ENCODE data around the gene TM9SF1.
A peak's percentile ranks its signal among the peaks of the same experiment; 100 is the strongest.

TM9SF1 gene, protein sequence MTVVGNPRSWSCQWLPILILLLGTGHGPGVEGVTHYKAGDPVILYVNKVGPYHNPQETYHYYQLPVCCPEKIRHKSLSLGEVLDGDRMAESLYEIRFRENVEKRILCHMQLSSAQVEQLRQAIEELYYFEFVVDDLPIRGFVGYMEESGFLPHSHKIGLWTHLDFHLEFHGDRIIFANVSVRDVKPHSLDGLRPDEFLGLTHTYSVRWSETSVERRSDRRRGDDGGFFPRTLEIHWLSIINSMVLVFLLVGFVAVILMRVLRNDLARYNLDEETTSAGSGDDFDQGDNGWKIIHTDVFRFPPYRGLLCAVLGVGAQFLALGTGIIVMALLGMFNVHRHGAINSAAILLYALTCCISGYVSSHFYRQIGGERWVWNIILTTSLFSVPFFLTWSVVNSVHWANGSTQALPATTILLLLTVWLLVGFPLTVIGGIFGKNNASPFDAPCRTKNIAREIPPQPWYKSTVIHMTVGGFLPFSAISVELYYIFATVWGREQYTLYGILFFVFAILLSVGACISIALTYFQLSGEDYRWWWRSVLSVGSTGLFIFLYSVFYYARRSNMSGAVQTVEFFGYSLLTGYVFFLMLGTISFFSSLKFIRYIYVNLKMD

DNA sequence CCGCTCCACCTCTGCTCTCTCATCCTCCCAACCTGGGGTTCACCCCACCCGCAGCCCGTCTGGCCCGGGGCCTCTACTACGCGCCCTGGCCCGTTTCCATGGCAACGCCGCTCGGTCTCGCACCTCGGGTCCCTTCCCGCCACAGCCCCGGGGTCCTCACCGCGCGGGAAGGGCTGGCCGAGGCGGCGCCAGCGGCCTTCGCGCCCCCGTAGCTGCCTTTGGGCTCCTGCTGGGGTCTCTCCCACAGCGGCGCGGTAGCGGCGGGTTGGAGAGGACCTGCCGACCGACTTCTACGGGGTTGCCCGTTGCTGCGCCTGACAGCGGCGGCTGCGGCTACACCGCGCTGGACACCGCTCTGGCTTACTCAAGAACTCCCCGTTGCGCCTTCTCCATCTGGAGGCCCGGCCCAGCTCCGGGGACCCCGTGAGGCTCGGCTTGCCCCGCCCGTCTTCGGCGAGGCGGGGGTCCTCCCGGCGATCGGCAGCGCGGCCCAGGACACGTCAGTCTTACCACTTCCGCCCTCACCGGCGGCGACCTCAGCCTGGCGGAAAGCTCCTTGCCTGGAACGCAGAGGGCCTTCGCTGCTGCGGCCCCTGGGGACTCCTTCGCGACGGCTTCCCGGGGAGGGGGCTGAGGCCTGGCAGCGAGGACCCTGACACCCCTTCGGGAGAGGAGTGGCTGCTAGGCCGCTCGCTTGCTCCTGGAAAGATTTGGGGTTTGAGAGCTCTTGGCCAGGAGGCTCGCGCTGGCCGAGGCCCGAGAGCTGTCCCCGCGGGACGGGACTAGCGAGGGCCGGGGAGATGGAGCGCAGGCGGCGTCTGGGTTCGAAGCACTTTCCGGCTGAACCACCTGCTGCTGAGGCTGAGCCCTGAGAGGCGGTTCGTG lies at the start of gene TM9SF1:
Gene TM9SF1 (minus strand): TSS at position 256 of the 885 bp plus-strand sequence. CDS start 422 bp downstream, outside the sequence.
- peak; percentile 72 to 82 for DNase-seq

DNA sequence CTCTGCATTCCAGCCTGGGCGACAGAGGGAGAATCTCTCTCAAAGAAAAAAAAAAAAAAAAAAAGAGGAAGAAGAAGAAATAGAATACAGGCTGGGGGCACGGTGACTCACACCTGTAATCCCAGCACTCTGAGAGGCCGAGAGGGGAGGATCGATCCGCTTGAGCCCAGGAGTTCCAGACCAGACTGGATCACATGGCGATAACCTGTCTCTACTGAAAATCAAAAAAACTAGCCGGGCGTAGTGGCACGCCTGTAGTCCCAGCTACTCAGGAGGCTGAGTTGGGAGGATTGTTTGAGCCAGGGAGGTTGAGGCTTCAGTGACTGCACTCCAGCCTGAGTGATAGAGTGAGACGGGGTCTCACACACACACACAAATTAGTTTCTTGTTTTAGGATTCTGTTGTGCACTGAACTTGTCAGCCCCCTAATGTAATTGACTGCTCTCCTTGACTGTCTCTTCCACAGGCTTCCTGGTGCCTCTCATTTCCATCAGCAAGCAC lies 48.1 kb upstream of the TM9SF1 start:
- no peak for DNase-seq

DNA sequence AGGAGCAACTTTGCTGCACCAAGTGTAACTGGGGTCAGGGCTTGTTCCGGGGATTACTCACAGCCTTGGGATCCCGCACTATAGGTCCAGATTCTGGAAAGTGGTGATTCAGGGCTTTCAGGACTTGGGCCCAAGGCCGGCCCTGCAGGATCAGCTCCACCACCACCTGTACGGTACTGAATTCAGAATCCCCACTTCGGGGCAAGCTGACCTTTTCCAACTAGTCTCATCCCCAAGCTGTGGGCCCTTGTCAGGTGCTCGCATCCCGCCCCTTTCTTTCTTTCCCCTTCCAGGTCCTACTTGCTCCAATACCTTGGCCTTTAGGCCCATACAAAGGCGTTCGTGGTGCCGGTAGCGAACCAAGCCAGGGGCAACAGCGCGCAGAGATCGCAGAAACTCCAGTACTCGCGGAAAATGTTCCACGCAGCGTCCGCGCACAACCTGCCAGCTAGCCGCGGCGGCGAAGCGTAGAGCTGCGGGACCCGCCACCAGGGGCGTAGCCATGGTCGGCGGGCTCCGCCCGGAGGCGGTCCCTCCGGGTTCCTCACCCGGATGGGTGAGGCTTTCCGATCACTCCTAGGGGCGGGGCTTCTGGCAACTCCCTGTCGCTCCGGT lies 46.7 kb upstream of the TM9SF1 start:
- peak; percentile 91 to 92 for DNase-seq

DNA sequence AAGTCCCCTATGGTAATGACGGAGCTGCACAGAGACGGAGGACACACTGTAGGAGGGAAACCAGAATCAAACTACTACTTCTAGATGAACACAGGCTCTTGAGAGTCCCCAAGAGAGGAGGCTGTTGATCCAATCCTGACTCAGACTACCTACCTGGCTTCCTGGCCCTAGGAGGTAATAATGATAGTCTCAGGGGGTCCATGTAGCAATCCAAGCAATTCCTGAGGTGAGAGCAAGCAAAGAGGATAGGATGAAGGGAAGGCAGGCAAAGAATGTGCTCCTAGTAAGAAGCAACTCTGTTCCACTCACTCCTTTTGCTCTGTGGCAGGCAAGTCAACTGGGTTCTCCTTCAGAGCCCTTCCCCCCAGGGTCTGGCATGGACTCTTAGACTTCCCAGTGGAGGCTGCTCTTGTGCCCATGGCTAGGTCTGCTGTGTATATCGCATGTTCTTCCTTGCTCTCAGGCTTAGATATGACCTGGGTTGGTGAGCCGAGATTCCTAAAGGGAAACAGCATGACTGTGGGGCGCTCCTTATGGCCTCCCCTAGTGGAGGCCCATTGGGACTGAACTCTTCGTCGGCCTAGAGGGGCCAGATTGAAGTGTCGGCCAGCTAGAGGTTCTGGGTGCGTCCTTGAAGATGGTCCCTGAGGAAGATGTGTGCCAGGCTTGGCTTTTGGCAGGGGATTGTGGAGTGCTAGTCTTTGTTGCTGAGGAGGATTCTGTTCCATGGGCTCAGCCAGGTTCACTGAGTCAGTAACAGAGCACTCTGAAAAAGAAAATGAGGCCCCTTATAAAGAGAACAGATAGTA lies 45.1 kb upstream of the TM9SF1 start:
- DNase-seq, result no peak

DNA sequence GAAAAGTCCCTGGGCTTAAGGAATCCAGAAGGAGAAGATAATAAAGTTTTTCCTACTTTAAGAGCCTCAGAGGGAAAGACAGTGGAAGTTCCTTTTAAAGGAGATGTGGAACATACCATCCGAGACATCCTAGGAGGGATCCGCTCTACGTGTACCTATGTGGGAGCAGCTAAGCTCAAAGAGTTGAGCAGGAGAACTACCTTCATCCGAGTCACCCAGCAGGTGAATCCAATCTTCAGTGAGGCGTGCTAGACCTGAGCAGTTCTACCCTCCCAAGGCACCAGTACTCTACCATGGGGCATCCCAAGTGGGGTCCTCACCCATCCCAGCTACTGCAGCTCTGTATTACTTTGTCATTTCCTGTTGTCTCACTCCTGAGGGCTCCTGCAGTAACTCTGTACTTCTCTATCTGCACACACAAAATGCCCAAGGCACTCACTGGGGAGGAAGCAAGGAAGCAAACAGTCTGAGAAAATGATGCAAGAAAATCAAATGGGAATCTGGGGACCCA lies 43.3 kb upstream of the TM9SF1 start:
- no peak for DNase-seq

DNA sequence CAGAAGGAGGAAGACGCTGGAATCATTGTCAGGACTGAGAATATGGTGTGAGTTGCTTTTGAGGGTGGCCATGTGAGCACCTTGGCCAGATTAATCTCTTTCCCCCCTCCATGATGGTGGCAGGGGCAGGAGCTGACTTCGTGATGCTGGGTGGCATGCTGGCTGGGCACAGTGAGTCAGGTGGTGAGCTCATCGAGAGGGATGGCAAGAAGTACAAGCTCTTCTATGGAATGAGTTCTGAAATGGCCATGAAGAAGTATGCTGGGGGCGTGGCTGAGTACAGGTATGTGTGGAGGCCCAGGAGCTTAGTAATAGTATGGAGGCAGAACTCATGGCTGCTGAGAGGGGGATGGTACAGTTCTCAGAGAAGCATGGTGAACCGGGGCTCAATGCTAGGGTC lies 42.9 kb upstream of the TM9SF1 start:
- DNase-seq, result no peak

DNA sequence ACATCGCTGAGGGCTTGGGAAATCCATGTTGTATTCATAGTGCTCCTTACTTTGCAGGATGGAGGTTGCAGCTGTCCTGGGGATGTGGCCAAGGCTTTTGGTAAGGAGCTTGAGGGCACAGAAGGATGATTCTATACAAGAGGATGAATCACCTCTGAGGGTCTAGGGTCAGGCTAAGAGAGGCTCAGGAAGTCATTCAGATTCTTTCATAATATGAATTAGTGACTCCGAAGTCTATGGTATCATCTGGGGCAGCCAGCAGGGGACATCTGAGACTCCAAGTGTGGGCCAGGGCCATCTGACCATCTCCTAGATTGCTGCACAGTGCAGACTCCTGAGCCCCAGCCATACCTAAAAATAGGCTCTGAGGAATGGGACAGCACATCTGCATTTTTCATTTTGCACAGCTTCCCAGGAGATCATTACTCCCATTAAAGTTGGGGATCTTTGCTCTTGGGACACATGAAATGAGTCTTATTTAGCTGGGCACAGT lies 42.3 kb upstream of the TM9SF1 start:
- DNase-seq, result no peak

DNA sequence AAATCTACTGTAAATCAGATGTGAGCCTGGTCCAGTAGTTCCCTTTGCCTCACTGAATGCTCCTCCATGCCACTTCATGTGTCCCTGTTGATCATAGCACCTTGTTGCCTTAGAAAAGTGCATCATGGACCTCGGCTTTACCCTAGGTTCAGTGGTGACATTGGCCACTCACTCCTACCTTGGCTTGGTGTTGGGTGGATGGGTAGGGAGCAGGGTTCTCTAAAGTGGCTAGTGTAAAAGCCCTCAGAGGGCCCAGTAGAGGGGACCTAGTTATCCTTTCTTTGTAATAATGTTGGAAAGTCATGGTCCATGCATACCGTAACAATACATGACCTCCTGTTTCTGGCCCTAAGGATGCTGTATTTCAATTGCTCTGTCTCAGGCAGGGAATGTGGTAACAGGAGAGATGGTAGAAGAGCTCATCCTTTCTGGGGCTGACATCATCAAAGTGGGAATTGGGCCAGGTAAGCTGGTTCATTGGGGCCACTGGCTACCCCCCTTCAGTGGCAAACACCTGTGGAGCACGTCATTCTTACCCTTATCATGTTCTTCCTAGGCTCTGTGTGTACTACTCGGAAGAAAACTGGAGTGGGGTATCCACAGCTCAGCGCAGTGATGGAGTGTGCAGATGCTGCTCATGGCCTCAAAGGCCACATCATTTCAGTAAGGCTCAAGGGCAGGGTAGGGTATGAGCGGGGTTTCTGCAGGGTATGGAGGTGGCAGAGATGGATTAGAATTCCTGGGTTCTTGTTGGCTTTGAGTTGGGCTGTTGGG lies 41.6 kb upstream of the TM9SF1 start:
- no peak for DNase-seq

DNA sequence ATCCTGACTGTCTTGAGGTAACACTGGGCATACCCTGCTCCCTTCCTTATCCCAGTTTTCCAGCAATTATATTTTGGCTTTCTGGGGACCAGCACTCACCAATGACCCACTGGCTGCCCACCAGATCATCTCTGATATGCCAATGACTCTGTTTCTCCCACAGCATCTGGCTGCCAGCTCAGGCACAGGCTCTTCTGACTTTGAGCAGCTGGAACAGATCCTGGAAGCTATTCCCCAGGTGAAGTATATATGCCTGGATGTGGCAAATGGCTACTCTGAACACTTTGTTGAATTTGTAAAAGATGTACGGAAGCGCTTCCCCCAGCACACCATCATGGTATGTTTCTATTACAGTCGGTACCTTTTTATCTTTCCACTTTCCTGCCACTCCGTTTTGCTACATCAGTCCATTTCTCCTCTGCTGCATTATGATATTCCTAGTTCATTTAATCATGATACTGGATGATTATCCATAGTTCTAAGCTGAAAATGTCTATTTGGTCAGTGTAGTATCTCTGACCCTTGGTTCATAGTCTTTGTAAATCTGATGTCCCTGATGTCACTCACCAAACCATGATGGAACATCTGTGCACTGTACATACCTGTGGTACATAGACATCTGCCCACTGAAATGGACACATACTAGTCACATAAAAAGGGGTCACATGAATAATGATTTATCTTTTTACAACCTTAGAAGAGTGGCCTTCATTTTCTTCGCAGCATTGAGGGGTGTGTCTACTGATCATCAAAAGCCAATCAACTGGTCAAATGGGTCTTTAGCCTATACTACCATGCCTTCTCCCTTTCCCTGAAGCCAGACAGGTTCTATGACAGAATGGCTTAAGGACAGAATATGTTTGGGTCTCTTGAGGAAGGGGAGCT lies 40.8 kb upstream of the TM9SF1 start:
- DNase-seq, result no peak

DNA sequence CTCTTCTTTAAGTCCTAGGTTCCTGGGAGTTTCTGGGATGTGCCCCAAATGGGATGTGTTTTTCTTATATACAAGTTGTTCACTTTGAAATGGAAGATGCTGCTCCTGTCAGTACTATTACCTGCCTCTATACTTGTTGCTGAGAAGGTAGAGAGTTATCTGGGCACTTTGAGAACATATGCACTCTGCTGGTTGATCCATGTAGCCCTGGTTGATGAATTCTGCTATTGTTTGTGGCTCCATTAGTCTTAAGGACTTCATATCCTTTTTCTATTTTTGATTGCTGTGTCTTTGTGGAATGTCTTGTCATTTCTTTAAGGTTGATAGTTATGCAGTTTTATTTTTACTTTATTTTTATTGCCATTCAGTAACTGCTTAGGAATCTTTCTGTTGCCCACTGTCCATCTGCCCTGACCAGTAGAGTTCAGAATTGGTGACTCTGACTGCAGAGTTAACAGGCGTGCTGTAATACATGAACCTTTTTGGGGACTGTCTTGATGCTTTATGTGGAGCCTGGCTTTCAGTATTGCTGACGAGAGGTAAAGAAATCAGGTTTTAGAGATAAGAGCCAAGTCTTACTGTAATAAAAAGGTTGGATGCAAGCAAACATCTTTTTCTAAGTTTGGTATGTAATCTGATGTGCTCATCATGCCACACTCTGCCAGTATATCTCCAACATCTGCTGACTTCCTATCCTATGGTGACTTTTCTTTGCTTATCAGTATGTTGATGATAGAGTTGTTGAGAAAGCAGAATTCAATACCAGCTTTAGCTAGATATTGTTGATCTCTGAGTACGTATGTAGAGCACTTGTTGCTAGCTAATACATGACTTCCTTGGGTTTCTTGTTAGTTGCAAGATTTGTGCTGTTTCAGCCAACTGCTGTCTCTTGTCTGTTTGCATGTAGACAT lies 39.1 kb upstream of the TM9SF1 start:
- no peak for DNase-seq

DNA sequence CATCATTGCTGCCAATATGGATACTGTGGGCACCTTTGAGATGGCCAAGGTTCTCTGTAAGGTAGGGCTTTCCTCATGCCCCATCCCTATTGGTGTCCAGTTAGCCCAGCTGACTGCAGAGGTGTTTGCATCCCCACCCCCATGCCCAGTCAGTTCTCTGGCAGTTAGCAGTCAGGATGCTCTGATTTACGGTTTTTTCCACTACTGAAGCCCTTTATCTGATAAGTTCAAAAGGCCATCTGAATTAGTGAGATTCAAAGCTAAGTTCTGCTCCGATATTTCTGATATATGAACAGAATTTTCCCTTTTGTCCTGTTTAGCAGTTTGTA lies 38.3 kb upstream of the TM9SF1 start:
- DNase-seq, result no peak

DNA sequence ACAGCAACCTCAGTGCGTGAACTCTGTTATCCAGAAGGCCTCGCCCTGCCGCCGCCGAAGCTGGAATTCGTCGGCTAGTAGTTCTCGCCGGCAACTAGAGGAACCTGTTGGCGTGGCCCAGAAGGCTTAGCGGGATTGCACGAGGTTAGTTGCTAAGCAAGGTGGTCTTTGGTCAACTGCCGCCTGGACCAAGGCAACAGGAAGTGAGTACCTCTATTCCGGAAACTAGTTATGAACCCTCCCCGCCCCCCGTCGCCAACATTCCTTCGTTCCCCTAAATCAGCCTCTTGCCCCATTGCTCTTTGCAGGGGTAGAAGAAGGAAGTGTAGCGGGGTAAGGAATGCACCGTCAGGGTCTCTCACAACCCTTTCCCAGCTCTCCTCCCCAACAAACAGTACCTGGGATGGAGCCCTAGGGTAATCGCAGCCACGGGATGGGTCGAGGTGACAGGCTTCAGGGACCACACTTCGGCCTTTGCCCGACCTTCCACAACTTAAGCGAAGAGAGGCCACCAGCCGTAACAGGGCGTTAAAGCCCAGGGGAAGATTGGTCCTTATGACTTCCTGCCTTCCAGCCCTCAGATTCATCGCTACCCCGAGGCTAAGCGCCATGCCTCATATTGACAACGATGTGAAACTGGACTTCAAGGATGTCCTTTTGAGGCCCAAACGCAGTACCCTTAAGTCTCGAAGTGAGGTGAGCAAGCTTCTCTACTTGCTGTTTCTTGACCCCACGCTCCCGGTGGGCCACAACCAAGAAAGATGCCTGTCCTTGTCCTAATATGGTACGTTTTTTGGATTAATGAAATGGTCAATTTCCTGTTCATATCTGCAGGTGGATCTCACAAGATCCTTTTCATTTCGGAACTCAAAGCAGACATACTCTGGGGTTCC lies 37.6 kb upstream of the TM9SF1 start, which contains the start of gene GMPR2:
Gene GMPR2 (plus strand): TSS at position 285 of the 893 bp plus-strand sequence. CDS start 325 bp downstream, at position 610.
- no peak for DNase-seq

DNA sequence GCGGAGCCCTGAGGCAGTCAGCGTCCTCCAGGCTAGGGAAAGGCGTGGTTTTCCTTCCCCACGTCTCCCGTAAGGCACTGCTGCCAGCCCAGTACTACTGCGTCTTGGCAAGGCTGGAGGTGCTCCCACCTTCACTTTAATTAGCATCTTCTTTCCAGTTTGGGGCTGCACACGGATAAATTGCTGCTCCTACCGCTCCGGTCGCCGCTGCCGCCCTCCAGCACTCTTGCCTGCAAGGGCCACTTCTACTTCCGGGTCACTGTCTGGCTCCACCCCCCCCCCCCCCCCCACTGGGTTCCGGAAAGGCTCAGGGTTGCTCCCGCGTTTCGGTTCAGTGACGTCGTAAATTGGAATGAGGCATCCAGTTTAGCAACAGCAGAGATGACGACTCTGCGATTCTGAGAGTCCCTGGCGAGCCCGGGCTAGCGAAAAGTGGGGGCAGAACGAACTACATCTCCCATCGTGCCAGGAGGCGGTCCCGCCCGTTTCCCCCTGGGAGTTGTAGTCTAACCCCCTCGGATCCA lies 36.9 kb upstream of the TM9SF1 start, which contains the start of gene NEDD8:
Gene NEDD8 (minus strand): TSS at position 247 of the 524 bp plus-strand sequence. CDS start 100 bp downstream, at position 147.
- DNase-seq, result peak; percentile 79 to 87

DNA sequence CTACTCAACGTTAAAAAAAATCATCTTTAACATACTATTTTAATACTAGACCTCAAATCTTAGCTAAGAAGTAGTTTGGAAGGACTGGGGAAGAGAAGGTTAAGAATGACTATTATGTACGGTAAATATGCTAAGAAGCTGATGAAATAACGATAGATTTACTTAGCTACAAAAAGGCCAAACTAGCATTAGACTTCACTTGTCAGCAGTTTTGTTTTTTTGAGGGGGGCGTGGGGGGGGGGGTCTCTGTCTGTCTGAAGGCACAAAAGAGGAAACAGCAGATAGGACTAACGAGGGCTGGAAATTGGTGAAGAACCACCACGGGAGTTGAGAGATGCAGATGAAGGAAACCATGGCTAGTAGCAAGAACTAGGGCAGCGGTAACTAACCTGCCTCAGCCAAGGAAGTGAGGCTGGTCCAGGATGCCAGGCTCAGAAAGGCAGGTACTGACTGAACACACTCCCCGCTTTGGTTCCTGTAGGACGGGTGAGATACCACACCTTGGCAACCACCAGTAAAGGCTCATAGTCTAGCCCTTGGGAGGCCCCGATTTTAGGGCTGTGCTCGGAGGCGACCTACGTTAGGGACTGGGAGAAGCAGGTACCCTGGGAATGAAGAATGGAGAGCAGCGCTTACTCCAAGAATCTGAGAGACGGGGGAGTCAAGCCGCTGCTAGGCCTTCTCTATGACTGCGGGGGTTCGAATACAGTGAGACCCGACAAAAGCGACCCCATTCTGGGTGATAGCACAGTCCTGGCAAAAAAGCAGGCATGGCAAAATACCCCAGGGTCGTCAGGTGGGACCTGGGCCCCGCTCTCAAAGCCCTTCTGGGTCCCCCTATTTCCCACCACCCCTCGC lies 36.3 kb upstream of the TM9SF1 start:
- DNase-seq, result no peak

DNA sequence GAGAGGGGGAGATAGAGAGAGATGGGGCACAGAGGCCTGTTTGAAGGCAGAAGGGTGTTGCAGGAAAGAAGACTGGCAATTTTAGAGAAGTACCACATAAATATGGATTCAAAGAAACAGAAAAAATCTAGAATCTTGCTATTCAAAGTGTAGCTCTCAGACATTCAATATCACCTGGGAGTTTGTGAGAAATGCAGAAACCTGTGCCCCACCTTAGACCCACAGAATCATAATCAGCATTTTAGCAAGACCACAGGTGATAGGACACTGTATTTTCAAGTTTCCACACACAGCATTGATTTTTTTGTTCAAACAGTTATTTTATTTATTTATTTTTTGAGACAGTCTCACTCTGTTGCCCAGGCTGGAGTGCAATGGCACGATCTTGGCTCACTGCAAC lies 33.7 kb upstream of the TM9SF1 start:
- no peak for DNase-seq

DNA sequence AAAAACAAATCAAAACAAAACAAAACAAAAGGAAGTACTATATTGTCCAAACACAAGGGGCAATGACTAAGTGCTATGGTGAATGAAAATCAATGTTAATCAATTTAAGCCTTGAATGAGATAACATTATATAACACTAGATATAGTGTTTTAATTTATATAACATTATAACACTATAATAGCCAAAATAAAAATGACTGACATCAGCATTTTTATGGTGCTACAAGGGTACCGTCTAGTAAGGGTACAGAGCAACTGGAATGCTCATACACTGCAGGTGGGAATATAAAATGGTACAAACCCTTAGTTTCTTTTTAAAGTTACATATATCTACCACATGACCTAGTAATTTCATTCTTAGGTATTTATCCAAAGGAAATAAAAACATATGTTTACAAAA lies 31.2 kb upstream of the TM9SF1 start:
- no peak for DNase-seq

Data from NCI-H2081 (cell line).